ENCODE results near the gene COL12A1. TPM values are rescaled to one million over a fixed set of nuclear protein-coding genes. Genes with fewer than 3 reads are reported as not detected.

COL12A1 gene
- total and polyA plus RNA-seq, 2 donors (not counting 3 experiments of a cell fraction or from before 2014, with no cell fraction given) = 48.5 to 89.1 TPM

DNA sequence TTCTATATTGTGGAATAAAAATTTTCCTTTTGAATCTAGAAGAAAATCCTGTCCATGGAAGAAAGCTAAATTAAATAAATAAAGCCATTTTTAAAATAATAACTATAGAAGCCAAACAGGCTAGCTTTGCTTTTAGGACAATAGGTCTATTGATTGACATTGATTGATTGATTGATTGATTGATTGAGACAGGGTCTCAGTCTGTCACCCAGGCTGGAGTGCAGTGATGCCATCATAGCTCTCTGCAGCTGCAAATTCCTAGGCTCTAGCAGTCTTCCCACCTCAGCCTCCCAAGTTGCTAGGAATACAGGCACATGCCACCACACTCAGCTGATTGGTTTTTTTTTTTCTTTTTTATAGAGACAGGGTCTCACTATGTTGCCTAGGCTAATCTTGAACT lies 97.9 kb downstream of the COL12A1 start:
- H3K4me3 ChIP-seq (replicated peaks in 1 of 3; ENCODE audit: insufficient read depth in 1 of 3, low read depth in 1 of 3, low read length in 3 of 3) = no peak overlapping the region
- H3K9me1 ChIP-seq (replicated peaks; ENCODE audit: control insufficient read depth, extremely low read depth, insufficient read depth, low read length) = no peaks in the 10 kb centered on the region
- H3K4me1 ChIP-seq (ENCODE audit: control insufficient read depth, extremely low read depth, insufficient read depth, low read length) = no peaks in the 10 kb centered on the region
- intact Hi-C loops (cut with micrococcal nuclease) (no loop called here), dilution Hi-C loops (cut with MboI; ENCODE audit: extremely low pct_ligation_motif_present, low sequenced_read_pairs) (no loop called here)
- H3K27ac ChIP-seq (ENCODE audit: insufficient read depth, low read depth, low read length) = no peak overlapping the region
- CTCF ChIA-PET = no interaction called here
- POLR2A ChIA-PET = no interaction called here
- DNase-seq (ENCODE audit: low read depth, low spot score) (no peak), FAIRE-seq (no peak)
- H2AFZ ChIP-seq (ENCODE audit: low read depth, low read length) = no peak overlapping the region
- H3K4me2 ChIP-seq (ENCODE audit: insufficient read depth, low read length) = no peak overlapping the region
- TF ChIP-seq GATA2 (IDR thresholded peaks at IDR 0.05; ENCODE audit: insufficient read depth, insufficient read length, low read depth, low read length) (no peak), MAX (IDR thresholded peaks at IDR 0.05; ENCODE audit: insufficient read depth, insufficient read length) (no peak), POLR2A (IDR thresholded peaks at IDR 0.05; ENCODE audit: low read depth, low read length) (no peak), JUN (IDR thresholded peaks at IDR 0.05; ENCODE audit: borderline replicate concordance, insufficient read depth, insufficient read length, low read depth) (no peak), FOS (IDR thresholded peaks at IDR 0.05; ENCODE audit: borderline replicate concordance, insufficient read depth, low read length) (no peak), EZH2 (IDR thresholded peaks at IDR 0.05; ENCODE audit: borderline replicate concordance, low read depth, low read length, severe bottlenecking) (no peak), MYC (IDR thresholded peaks at IDR 0.05; ENCODE audit: low read depth, low read length) (no peak), POLR2AphosphoS5 (IDR thresholded peaks at IDR 0.05; ENCODE audit: insufficient read depth, low read depth, low read length) (no peak)
- TF ChIP-seq, protein P1, sequence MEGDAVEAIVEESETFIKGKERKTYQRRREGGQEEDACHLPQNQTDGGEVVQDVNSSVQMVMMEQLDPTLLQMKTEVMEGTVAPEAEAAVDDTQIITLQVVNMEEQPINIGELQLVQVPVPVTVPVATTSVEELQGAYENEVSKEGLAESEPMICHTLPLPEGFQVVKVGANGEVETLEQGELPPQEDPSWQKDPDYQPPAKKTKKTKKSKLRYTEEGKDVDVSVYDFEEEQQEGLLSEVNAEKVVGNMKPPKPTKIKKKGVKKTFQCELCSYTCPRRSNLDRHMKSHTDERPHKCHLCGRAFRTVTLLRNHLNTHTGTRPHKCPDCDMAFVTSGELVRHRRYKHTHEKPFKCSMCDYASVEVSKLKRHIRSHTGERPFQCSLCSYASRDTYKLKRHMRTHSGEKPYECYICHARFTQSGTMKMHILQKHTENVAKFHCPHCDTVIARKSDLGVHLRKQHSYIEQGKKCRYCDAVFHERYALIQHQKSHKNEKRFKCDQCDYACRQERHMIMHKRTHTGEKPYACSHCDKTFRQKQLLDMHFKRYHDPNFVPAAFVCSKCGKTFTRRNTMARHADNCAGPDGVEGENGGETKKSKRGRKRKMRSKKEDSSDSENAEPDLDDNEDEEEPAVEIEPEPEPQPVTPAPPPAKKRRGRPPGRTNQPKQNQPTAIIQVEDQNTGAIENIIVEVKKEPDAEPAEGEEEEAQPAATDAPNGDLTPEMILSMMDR (IDR thresholded peaks at IDR 0.05; ENCODE audit: extremely low read depth in 1 of 2, insufficient read depth in 1 of 2, low read depth in 1 of 2, low read length in 2 of 2) = no peak
- H3K9ac ChIP-seq (replicated peaks; ENCODE audit: extremely low read depth, insufficient read depth, low read length) = no peak overlapping the region
- no peaks in the 10 kb centered on the region for H3K79me2 ChIP-seq (ENCODE audit: control insufficient read depth, insufficient read depth, low read length)
- no peaks in the 10 kb centered on the region for H3K27me3 ChIP-seq (ENCODE audit: control insufficient read depth in 2 of 2, insufficient read depth in 2 of 2, low read length in 2 of 2)
- H4K20me1 ChIP-seq (replicated peaks; ENCODE audit: control insufficient read depth, extremely low read depth, insufficient read depth, low read length) = no peaks in the 10 kb centered on the region
- BruUV-seq (replicated peaks) = no TSS peak
- no peaks in the 10 kb centered on the region for H3K36me3 ChIP-seq (ENCODE audit: control insufficient read depth in 2 of 2, extremely low read depth in 1 of 2, insufficient read depth in 2 of 2, low read length in 2 of 2)
- H3K9me3 ChIP-seq (replicated peaks; ENCODE audit: control insufficient read depth, insufficient read depth, low read length) = no peaks in the 10 kb centered on the region

All from endothelial cell of umbilical vein (primary cell).